Endothelial cell (in vitro differentiated cells): ENCODE data around the gene GRAP2. TPM values are rescaled to one million over a fixed set of nuclear protein-coding genes. Genes with fewer than 3 reads are reported as not detected.

ENCODE experiments used
- DNase-seq: peaks from one replicate; pipeline ENCODE4 v3.0.0; 2021; ENCODE audit warnings: low spot score
- H3K27ac Mint-ChIP-seq: one replicate; pipeline ENCODE4 v1.8.0; 2021; ENCODE audit warnings: mixed read lengths, inconsistent platforms; ENCODE audit not compliant: unreplicated experiment
- H3K27me3 Mint-ChIP-seq: one replicate; pipeline ENCODE4 v1.8.0; 2021; ENCODE audit warnings: mild to moderate bottlenecking, moderate library complexity, mixed read lengths, inconsistent platforms; ENCODE audit not compliant: unreplicated experiment
- H3K36me3 Mint-ChIP-seq: one replicate; pipeline ENCODE4 v1.8.0; 2021; ENCODE audit warnings: mild to moderate bottlenecking, low read depth, mixed read lengths, inconsistent platforms; ENCODE audit not compliant: unreplicated experiment
- H3K4me1 Mint-ChIP-seq: one replicate; pipeline ENCODE4 v1.8.0; 2021; ENCODE audit warnings: mild to moderate bottlenecking, mixed read lengths, inconsistent platforms; ENCODE audit not compliant: unreplicated experiment
- H3K4me3 Mint-ChIP-seq: one replicate; pipeline ENCODE4 v1.8.0; 2021; ENCODE audit warnings: mild to moderate bottlenecking, mixed read lengths, inconsistent platforms; ENCODE audit not compliant: unreplicated experiment
- H3K9me3 Mint-ChIP-seq: one replicate; pipeline ENCODE4 v1.8.0; 2021; ENCODE audit warnings: mixed read lengths, inconsistent platforms; ENCODE audit not compliant: unreplicated experiment
- total RNA-seq: library from RNA; stranded (reverse); fragmentation: NEBNext Ultra II Directional; extraction: Animal tissue kit (Norgen Biotek cat#: 25700); gene quantifications from one replicate; pipeline ENCODE4 v1.2.1, GENCODE V29; 2021; ENCODE audit not compliant: unreplicated experiment
- TF ChIP-seq, protein P1 (sequence below): fragments of 200-600 bp; sonication (generic); IDR thresholded peaks from one replicate; pipeline ENCODE4 v1.5.0; 2021; ENCODE audit warnings: antibody characterized with exemption; ENCODE audit not compliant: unreplicated experiment

GRAP2 gene
- total RNA-seq, 1 donor from 2014 or later, result 20.5 TPM

GRCh38 chr22:39996732-39997131, 95.8 kb downstream of the GRAP2 start:
- TF ChIP-seq, protein P1, sequence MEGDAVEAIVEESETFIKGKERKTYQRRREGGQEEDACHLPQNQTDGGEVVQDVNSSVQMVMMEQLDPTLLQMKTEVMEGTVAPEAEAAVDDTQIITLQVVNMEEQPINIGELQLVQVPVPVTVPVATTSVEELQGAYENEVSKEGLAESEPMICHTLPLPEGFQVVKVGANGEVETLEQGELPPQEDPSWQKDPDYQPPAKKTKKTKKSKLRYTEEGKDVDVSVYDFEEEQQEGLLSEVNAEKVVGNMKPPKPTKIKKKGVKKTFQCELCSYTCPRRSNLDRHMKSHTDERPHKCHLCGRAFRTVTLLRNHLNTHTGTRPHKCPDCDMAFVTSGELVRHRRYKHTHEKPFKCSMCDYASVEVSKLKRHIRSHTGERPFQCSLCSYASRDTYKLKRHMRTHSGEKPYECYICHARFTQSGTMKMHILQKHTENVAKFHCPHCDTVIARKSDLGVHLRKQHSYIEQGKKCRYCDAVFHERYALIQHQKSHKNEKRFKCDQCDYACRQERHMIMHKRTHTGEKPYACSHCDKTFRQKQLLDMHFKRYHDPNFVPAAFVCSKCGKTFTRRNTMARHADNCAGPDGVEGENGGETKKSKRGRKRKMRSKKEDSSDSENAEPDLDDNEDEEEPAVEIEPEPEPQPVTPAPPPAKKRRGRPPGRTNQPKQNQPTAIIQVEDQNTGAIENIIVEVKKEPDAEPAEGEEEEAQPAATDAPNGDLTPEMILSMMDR, result no peak
- H3K36me3 Mint-ChIP-seq, result no peaks in the 10 kb centered on the region
- no peak overlapping the region for H3K27ac Mint-ChIP-seq
- no peaks in the 10 kb centered on the region for H3K27me3 Mint-ChIP-seq
- peaks cover 42% of the 10 kb centered on the region for H3K4me1 Mint-ChIP-seq
- H3K4me3 Mint-ChIP-seq, result no peak overlapping the region
- no peak for DNase-seq
- no peaks in the 10 kb centered on the region for H3K9me3 Mint-ChIP-seq

- H3K36me3 Mint-ChIP-seq, result no peaks in the 10 kb centered on the region
- no peak for DNase-seq
- peak overlapping the region; percentile 72 for H3K27ac Mint-ChIP-seq
- TF ChIP-seq, protein P1, result no peak
- peaks cover 1% of the 10 kb centered on the region for H3K27me3 Mint-ChIP-seq
- H3K4me1 Mint-ChIP-seq, result peaks cover 48% of the 10 kb centered on the region
- no peaks in the 10 kb centered on the region for H3K9me3 Mint-ChIP-seq
- H3K4me3 Mint-ChIP-seq, result peak overlapping the region; percentile 5
Measured at GRCh38 chr22:39997421-39997820, 96.5 kb downstream of the GRAP2 start.

DNA sequence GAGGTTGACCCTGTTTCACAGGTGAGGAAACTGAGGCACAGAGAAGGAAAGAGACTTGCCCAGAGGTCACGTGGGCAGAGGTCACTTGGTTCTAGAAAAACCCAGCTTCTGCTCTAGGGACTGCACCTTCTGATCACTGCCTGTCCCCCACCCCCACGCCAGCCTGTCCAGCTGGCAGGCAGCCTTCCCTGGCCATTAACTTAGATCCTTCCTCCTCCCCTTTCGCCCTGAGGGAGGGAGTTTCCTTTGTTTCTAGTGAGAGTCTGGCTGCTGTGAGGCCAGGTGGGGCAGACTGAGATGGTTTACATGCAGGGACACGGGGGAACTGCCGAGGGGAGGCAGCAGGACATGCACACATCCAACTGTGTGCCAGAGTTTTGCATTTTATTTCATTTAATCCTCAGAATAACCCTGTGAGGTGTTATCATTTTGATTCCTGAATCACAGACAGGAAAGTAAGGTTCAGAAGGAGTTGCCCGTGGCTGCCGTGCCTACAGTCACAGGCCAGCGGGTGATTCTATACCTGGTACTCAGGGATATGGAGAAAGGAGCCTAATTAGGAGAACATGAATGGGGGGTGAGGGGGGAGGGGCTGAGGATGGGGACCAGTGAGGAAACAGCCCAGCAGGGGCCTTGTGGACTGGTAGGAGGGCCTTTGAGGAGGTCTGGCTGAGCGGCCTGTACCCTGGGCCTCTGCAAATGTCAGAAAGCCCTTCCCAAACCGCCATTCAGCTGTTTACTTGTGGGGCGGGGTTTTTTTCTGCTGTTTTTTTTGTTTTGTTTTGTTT, 97.2 kb downstream of the GRAP2 start:
- no peaks in the 10 kb centered on the region for H3K9me3 Mint-ChIP-seq
- TF ChIP-seq, protein P1, result no peak
- peak; percentile 33 for DNase-seq
- H3K27me3 Mint-ChIP-seq, result peaks cover 1% of the 10 kb centered on the region
- no peaks in the 10 kb centered on the region for H3K36me3 Mint-ChIP-seq
- H3K4me1 Mint-ChIP-seq, result peaks cover 50% of the 10 kb centered on the region
- no peak overlapping the region for H3K4me3 Mint-ChIP-seq
- peak overlapping the region; percentile 57 for H3K27ac Mint-ChIP-seq

DNA sequence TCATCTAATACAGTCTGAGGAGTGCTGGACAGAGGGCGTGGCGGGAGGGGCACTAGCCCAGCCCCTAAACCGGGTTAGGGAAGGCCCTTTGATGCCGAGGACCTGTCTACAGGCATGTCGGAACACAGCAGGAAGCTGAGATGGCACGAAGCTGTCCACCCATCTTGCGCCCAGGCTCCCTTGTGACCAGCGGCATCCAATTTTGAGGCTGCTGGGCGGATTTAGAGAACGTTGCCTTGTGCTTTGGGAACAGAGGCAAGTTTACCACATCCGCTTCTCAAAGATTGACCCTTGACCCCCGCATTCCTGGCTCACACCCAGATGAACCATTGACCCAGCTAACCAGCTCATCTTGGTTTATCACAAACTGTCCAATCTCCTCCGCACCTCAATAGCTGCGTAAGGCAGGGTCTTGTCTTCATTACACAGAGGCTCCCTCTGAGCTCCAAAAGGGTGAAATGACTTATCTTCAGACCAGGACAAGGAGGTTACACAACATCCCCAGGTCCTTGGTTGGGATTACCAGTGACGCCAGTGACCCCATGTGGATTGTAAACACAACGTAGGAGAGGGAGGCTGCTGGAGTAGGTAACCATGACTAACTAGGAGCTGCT, 98.4 kb downstream of the GRAP2 start:
- Mint-ChIP-seq H3K36me3 (no peaks in the 10 kb centered on the region), H3K4me1 (peaks cover 50% of the 10 kb centered on the region), H3K27ac (no peak overlapping the region), H3K27me3 (peaks cover 3% of the 10 kb centered on the region), H3K9me3 (no peaks in the 10 kb centered on the region), H3K4me3 (no peak overlapping the region)
- DNase-seq, result no peak
- TF ChIP-seq, protein P1, result no peak

- Mint-ChIP-seq H3K27ac (no peak overlapping the region), H3K9me3 (no peaks in the 10 kb centered on the region), H3K36me3 (no peaks in the 10 kb centered on the region), H3K4me3 (no peak overlapping the region), H3K27me3 (peaks cover 3% of the 10 kb centered on the region), H3K4me1 (peaks cover 50% of the 10 kb centered on the region)
- no peak for DNase-seq
- TF ChIP-seq, protein P1, result no peak
Measured at GRCh38 chr22:40000171-40000570, 99.3 kb downstream of the GRAP2 start.
